HG03039 (cell line): Measurements from ENCODE around the gene NOD1.
"Not testable (repeated sequence)": the region's sequence is repeated elsewhere in the genome, so short reads cannot be mapped to it uniquely, and the experiment has no call there.

Experiments used
- ATAC-seq: cut with Tn5 transposase; IDR thresholded peaks from one replicate; pipeline ENCODE4 v1.9.1; 2021; ENCODE audit warnings: mild to moderate bottlenecking, moderate library complexity; ENCODE audit not compliant: unreplicated experiment

Gene NOD1

GRCh38 chr7:30478349-30479201 lies at the start of gene NOD1:
Gene NOD1, minus strand, starts transcription at chr7:30478784. Its CDS starts 21,863 bp downstream, at chr7:30456921.
- peak; percentile 89 for ATAC-seq

- ATAC-seq: not testable (repeated sequence)
Observed at GRCh38 chr7:30527297-30527696, 48.7 kb upstream of the NOD1 start.

GRCh38 chr7:30526163-30526562 lies 47.6 kb upstream of the NOD1 start:
- ATAC-seq: no peak

GRCh38 chr7:30525429-30525828 lies 46.8 kb upstream of the NOD1 start:
- ATAC-seq: no peak

- no peak for ATAC-seq
Observed at GRCh38 chr7:30524545-30524944, 46.0 kb upstream of the NOD1 start.

- no peak for ATAC-seq
Observed at GRCh38 chr7:30523466-30523865, 44.9 kb upstream of the NOD1 start.

GRCh38 chr7:30522159-30522558 lies 43.6 kb upstream of the NOD1 start:
- no peak for ATAC-seq

GRCh38 chr7:30521532-30521931 lies 42.9 kb upstream of the NOD1 start:
- ATAC-seq: no peak

GRCh38 chr7:30519122-30519521 lies 40.5 kb upstream of the NOD1 start:
- ATAC-seq: no peak

- ATAC-seq: no peak
Observed at GRCh38 chr7:30515761-30516160, 37.2 kb upstream of the NOD1 start.

- no peak for ATAC-seq
Observed at GRCh38 chr7:30514776-30515175, 36.2 kb upstream of the NOD1 start.

GRCh38 chr7:30514177-30514576 lies 35.6 kb upstream of the NOD1 start:
- no peak for ATAC-seq

GRCh38 chr7:30513762-30514161 lies 35.2 kb upstream of the NOD1 start:
- ATAC-seq: no peak

GRCh38 chr7:30511973-30512662 lies 33.5 kb upstream of the NOD1 start:
- no peak for ATAC-seq

- ATAC-seq: no peak
Observed at GRCh38 chr7:30511494-30511893, 32.9 kb upstream of the NOD1 start.

- no peak for ATAC-seq
Observed at GRCh38 chr7:30510124-30511075, 31.8 kb upstream of the NOD1 start.

GRCh38 chr7:30509171-30509857 lies 30.7 kb upstream of the NOD1 start:
- ATAC-seq: not testable (repeated sequence)

- not testable (repeated sequence) for ATAC-seq
Observed at GRCh38 chr7:30507346-30507900, 28.8 kb upstream of the NOD1 start.

- ATAC-seq: peak; percentile 12
Observed at GRCh38 chr7:30505174-30505697, 26.7 kb upstream of the NOD1 start.
